ENCODE data around the gene GJB6. TPM values are rescaled to one million over a fixed set of nuclear protein-coding genes. Genes with fewer than 3 reads are reported as not detected.

GJB6 gene
- total and polyA plus RNA-seq, 8 donors, result 0.18 to 1.9 (median 0.62) TPM; not detected in 1

DNA sequence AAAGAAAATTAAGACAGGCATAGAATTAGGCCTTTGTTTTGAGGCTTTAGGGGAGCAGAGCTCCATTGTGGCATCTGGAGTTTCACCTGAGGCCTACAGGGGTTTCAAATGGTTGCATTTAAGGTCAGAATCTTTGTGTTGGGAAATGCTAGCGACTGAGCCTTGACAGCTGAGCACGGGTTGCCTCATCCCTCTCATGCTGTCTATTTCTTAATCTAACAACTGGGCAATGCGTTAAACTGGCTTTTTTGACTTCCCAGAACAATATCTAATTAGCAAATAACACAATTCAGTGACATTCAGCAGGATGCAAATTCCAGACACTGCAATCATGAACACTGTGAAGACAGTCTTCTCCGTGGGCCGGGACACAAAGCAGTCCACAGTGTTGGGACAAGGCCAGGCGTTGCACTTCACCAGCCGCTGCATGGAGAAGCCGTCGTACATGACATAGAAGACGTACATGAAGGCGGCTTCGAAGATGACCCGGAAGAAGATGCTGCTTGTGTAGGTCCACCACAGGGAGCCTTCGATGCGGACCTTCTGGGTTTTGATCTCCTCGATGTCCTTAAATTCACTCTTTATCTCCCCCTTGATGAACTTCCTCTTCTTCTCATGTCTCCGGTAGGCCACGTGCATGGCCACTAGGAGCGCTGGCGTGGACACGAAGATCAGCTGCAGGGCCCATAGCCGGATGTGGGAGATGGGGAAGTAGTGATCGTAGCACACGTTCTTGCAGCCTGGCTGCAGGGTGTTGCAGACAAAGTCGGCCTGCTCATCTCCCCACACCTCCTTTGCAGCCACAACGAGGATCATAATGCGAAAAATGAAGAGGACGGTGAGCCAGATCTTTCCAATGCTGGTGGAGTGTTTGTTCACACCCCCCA lies 43.2 kb downstream of the GJB6 start:
- no peak overlapping the region for H3K4me3 ChIP-seq
- peaks cover 26 to 32% of the 10 kb centered on the region in 2 donors for H3K27me3 ChIP-seq
- no peaks in the 10 kb centered on the region for H3K9me3 ChIP-seq
- no peaks in the 10 kb centered on the region for H3K36me3 ChIP-seq
- TF ChIP-seq CTCF (IDR thresholded peaks at IDR 0.05), result peak in 1 of 2 donors; percentile 7
- no peak overlapping the region for H3K27ac ChIP-seq
- DNase-seq (peak in 2 of 4 donors; percentile 69 to 84), ATAC-seq (no peak)
- H3K4me1 ChIP-seq, result peaks cover 17 to 25% of the 10 kb centered on the region in 2 donors
- intact Hi-C loops (cut with DNase I), result loop anchor here in 1 of 2 donors (10.0 kb wide), 1 partner anchor 736 kb away; no protein-coding TSS in a partner anchor

GRCh38 chr13:20186771-20187170 lies 45.3 kb downstream of the GJB6 start:
- no peaks in the 10 kb centered on the region for H3K36me3 ChIP-seq
- intact Hi-C loops (cut with DNase I), result loop anchor here in 1 of 2 donors (10.0 kb wide), 1 partner anchor 738 kb away; no protein-coding TSS in a partner anchor
- TF ChIP-seq CTCF (IDR thresholded peaks at IDR 0.05), result no peak
- ATAC-seq, result no peak
- no peak for DNase-seq
- H3K4me3 ChIP-seq, result no peak overlapping the region
- H3K9me3 ChIP-seq, result no peaks in the 10 kb centered on the region
- H3K27me3 ChIP-seq, result peaks cover 6 to 19% of the 10 kb centered on the region in 2 donors
- peaks cover 0 to 4% of the 10 kb centered on the region in 2 donors for H3K4me1 ChIP-seq
- H3K27ac ChIP-seq, result no peak overlapping the region

DNA sequence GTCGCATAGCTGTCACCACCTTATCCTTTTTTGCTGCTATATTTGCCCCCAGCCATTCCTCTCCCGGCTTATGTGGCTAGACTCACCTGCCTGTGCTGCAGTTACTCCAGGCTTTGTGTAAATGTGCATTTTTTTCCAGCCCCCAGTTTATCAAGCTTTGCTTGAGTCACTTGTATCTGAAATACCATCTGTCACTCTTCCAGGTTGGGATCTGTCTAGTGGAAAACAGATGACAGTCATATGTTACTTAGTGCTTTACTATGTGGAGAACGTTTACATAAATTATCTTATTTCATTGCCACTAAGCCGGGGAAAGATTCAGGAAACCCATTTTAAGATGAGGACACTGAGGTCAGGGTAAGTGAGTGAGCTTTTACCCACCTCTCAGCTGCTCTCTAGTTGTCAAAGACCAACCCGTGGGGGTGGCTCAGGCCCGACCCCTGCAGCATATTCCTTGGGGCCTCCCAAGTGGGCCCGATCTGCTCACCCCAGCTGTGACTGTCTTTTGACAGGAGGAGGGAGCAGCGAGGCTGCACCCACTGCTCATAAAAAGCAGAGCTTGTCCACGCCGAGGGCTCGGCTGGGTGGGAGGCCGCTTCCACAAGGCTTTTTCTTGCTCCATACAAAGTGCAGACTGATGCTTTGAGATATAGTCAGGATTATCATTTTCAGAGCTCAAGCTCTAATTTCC lies 46.6 kb downstream of the GJB6 start:
- TF ChIP-seq CTCF (IDR thresholded peaks at IDR 0.05), result no peak
- no peaks in the 10 kb centered on the region for H3K36me3 ChIP-seq
- H3K4me1 ChIP-seq, result no peaks in the 10 kb centered on the region
- no peaks in the 10 kb centered on the region for H3K9me3 ChIP-seq
- no peak overlapping the region for H3K27ac ChIP-seq
- peak in 1 of 4 donors; percentile 61 for DNase-seq
- H3K27me3 ChIP-seq, result peaks cover 2 to 21% of the 10 kb centered on the region in 2 donors
- intact Hi-C loops (cut with DNase I), result loop anchor here in 1 of 2 donors (10.0 kb wide), 1 partner anchor 739 kb away; no protein-coding TSS in a partner anchor
- ATAC-seq, result no peak
- H3K4me3 ChIP-seq, result no peak overlapping the region

DNA sequence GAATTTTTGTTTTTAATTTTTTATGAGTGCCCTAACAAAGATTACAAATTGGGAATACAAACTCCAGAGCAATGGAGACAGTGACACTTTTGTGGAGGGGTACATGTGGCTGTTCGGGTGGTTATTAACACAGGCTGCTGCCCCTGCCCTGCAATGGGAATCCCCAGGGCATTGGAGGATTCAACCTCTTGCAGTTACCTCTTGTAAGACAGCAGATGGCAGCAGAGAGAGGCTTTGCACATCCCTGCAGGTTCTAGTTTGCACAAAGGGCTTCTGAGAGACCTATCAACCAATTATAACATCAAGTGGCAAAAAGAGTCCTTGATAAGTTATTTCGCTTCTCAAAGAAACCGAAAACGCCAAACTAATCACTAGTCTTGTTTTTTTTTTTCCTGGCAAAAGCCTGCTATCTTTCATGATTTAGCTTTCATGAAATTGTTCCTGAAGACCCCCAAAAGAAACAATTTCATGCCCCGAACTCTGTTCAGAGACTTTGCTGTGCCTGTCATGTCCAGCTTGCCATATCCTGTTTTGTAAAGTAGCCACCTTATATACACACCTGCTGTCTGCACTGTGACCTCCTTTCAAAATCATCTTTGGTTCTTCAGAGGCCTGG lies 49.8 kb downstream of the GJB6 start:
- ATAC-seq (peak; percentile 98), DNase-seq (peak in 1 of 4 donors; percentile 80)
- Histone ChIP-seq H3K4me3 (no peak overlapping the region), H3K27me3 (peaks cover 0 to 51% of the 10 kb centered on the region in 2 donors), H3K4me1 (no peaks in the 10 kb centered on the region), H3K9me3 (no peaks in the 10 kb centered on the region), H3K36me3 (no peaks in the 10 kb centered on the region), H3K27ac (no peak overlapping the region)
- TF ChIP-seq CTCF (IDR thresholded peaks at IDR 0.05), result peak; percentile 80 to 87
- intact Hi-C loops (cut with DNase I), result loop anchor here in 1 of 2 donors (10.0 kb wide), 1 partner anchor 742 kb away; no protein-coding TSS in a partner anchor

Measured in left lung (tissue), 10 donors.